Measurements from ENCODE around the gene SEMA3A. TPM values are rescaled to one million over a fixed set of nuclear protein-coding genes. Genes with fewer than 3 reads are reported as not detected.

Gene SEMA3A
- total and polyA plus RNA-seq, 2 experiments from 2014 or later: 19.8 to 46.4 TPM

- Histone ChIP-seq H3F3A (replicated peaks; ENCODE audit: low read depth) (no peaks in the 10 kb centered on the region), H3K4me2 (no peak overlapping the region), H3K79me2 (replicated peaks; ENCODE audit: insufficient read depth) (no peaks in the 10 kb centered on the region), H3K9me2 (ENCODE audit: insufficient read depth) (no peaks in the 10 kb centered on the region), H3K27me3 (ENCODE audit: insufficient read depth) (no peaks in the 10 kb centered on the region), H4K20me1 (replicated peaks; ENCODE audit: insufficient read depth) (no peaks in the 10 kb centered on the region), H3K36me3 (ENCODE audit: insufficient read depth) (no peaks in the 10 kb centered on the region), H3K27ac (ENCODE audit: low read depth) (no peak overlapping the region), H2AFZ (no peak overlapping the region), H3K4me1 (ENCODE audit: insufficient read depth) (no peaks in the 10 kb centered on the region), H3K4me3 (no peak overlapping the region)
- Mint-ChIP-seq H3K4me3 (no peak overlapping the region), H3K36me3 (ENCODE audit: low read depth) (no peaks in the 10 kb centered on the region), H3K27ac (no peak overlapping the region), H3K4me1 (no peaks in the 10 kb centered on the region), H3K27me3 (ENCODE audit: insufficient read depth, low read depth, poor library complexity) (no peaks in the 10 kb centered on the region), H3K9me3 (no peaks in the 10 kb centered on the region)
- DNase-seq (ENCODE audit: low spot score) (no peak), ATAC-seq (no peak)
- no peak for TF ChIP-seq ZNF114 (CRISPR knock-in tag; IDR thresholded peaks at IDR 0.05)
- no peak for TF ChIP-seq JUNB (IDR thresholded peaks at IDR 0.05; ENCODE audit: unreplicated experiment)
These were observed 264.3 kb downstream of the SEMA3A start for GRCh38 chr7:83930262-83930661.

- H4K20me1 ChIP-seq (replicated peaks; ENCODE audit: insufficient read depth): no peaks in the 10 kb centered on the region
- H3K4me3 Mint-ChIP-seq: no peak overlapping the region
- no peaks in the 10 kb centered on the region for H3K27me3 Mint-ChIP-seq (ENCODE audit: insufficient read depth, low read depth, poor library complexity)
- no peak overlapping the region for H2AFZ ChIP-seq
- H3K9me2 ChIP-seq (ENCODE audit: insufficient read depth): no peaks in the 10 kb centered on the region
- no peak overlapping the region for H3K4me3 ChIP-seq
- H3K9me3 Mint-ChIP-seq: no peaks in the 10 kb centered on the region
- no peaks in the 10 kb centered on the region for H3K27me3 ChIP-seq (ENCODE audit: insufficient read depth)
- no peaks in the 10 kb centered on the region for H3F3A ChIP-seq (replicated peaks; ENCODE audit: low read depth)
- no peak overlapping the region for H3K4me2 ChIP-seq
- DNase-seq (ENCODE audit: low spot score) (no peak), ATAC-seq (no peak)
- H3K36me3 Mint-ChIP-seq (ENCODE audit: low read depth): no peaks in the 10 kb centered on the region
- peaks cover 10% of the 10 kb centered on the region; the same call in 1 of the 2 replicates for H3K4me1 ChIP-seq (ENCODE audit: insufficient read depth)
- no peaks in the 10 kb centered on the region for H3K36me3 ChIP-seq (ENCODE audit: insufficient read depth)
- H3K27ac Mint-ChIP-seq: no peak overlapping the region
- no peak overlapping the region for H3K27ac ChIP-seq (ENCODE audit: low read depth)
- peaks cover 8% of the 10 kb centered on the region; the same call in 2 of the 3 replicates for H3K4me1 Mint-ChIP-seq
- H3K79me2 ChIP-seq (replicated peaks; ENCODE audit: insufficient read depth): no peaks in the 10 kb centered on the region
- TF ChIP-seq ZNF114 (CRISPR knock-in tag; IDR thresholded peaks at IDR 0.05) (no peak), EZH2 (IDR thresholded peaks at IDR 0.05; ENCODE audit: low read depth, unreplicated experiment) (no peak), POLR2AphosphoS5 (IDR thresholded peaks at IDR 0.05; ENCODE audit: low read depth) (no peak), CREB1 (CRISPR knock-in tag; IDR thresholded peaks at IDR 0.05; ENCODE audit: low read depth) (no peak), ZNF462 (CRISPR knock-in tag; IDR thresholded peaks at IDR 0.05) (no peak), REST (IDR thresholded peaks at IDR 0.05; ENCODE audit: unreplicated experiment) (no peak), NANOG (IDR thresholded peaks at IDR 0.05; ENCODE audit: borderline replicate concordance) (no peak), STAT1 (IDR thresholded peaks at IDR 0.05; ENCODE audit: unreplicated experiment) (no peak), EZH2phosphoT487 (IDR thresholded peaks at IDR 0.05; ENCODE audit: unreplicated experiment) (no peak), CTCF (conservative IDR thresholded peaks at IDR 0.05; ENCODE audit: low read depth in 2 of 2) (no peak), JUNB (IDR thresholded peaks at IDR 0.05; ENCODE audit: unreplicated experiment) (no peak), ZNF331 (CRISPR knock-in tag; IDR thresholded peaks at IDR 0.05; ENCODE audit: low read depth) (no peak)
These were observed 268.7 kb downstream of the SEMA3A start for GRCh38 chr7:83925860-83926259.
